GM12891 (cell line): ENCODE data around the gene ADM5.

ENCODE experiments used
- POLR2A ChIP-seq: IDR thresholded peaks from 2 replicates; pipeline ENCODE4 v1.6.1; 2011; ENCODE audit warnings: low read depth, low read length, control low read depth
- POLR2AphosphoS5 ChIP-seq: IDR thresholded peaks from 2 replicates; pipeline ENCODE4 v1.6.1; 2011; ENCODE audit warnings: low read depth, low read length, control low read depth
- SPI1 ChIP-seq: IDR thresholded peaks from 2 replicates; pipeline ENCODE4 v1.6.1; 2011; ENCODE audit warnings: low read depth, low read length, control low read depth
- TAF1 ChIP-seq: IDR thresholded peaks from 2 replicates; pipeline ENCODE4 v1.6.1; 2011; ENCODE audit warnings: low read depth, low read length, control low read depth

DNA sequence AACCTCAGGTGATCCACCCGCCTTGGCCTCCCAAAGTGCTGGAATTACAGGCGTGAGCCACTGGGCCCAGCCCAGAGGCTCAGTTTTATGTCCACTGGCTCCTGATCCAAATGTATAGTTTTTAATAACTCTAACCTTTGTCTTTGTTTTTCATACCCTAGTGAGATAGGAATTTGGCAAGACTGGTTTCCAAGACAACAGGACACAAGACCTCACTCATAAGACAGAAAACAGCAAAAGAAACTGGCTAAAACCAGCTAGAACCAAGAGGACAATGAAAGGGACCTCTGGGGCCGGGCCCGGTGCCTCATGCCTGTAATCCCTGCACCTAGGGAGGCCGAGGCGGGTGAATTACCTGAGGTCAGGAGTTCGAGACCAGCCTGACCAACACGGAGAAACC, 29.1 kb downstream of the ADM5 start:
- no peak for TF ChIP-seq POLR2A
- TF ChIP-seq POLR2AphosphoS5, result no peak
- TF ChIP-seq TAF1, result no peak
- TF ChIP-seq SPI1, result no peak
